ENCODE results near the gene MED25.

The MED25 gene

GRCh38 chr19:49869484-49870308 is 51.6 kb downstream of the MED25 start:
- FAIRE-seq, result peak; percentile 89

GRCh38 chr19:49870309-49870901 is 52.3 kb downstream of the MED25 start:
- FAIRE-seq (no peak), DNase-seq (ENCODE audit: insufficient read length, low spot score) (no peak)

More at GRCh38 chr19:49869484-49870308, 51.6 kb downstream of the MED25 start:
- peak; percentile 95 for DNase-seq (ENCODE audit: insufficient read length, low spot score)

GRCh38 chr19:49871349-49871985 is 53.4 kb downstream of the MED25 start:
- no peak for DNase-seq (ENCODE audit: insufficient read length, low spot score)
- no peak for FAIRE-seq

- DNase-seq (ENCODE audit: insufficient read length, low spot score) (no peak), FAIRE-seq (no peak)
These were observed 54.4 kb downstream of the MED25 start for GRCh38 chr19:49872245-49873128.

- DNase-seq (ENCODE audit: insufficient read length, low spot score), result no peak
- no peak for FAIRE-seq
These were observed 55.0 kb downstream of the MED25 start for GRCh38 chr19:49873129-49873521.

GRCh38 chr19:49873834-49874233 is 55.7 kb downstream of the MED25 start:
- DNase-seq (ENCODE audit: insufficient read length, low spot score) (no peak), FAIRE-seq (no peak)

- DNase-seq (ENCODE audit: insufficient read length, low spot score) (no peak), FAIRE-seq (no peak)
These were observed 56.5 kb downstream of the MED25 start for GRCh38 chr19:49874503-49875157.

- DNase-seq (ENCODE audit: insufficient read length, low spot score), result no peak
- no peak for FAIRE-seq
These were observed 57.1 kb downstream of the MED25 start for GRCh38 chr19:49875177-49875576.

GRCh38 chr19:49875857-49876421 is 57.9 kb downstream of the MED25 start:
- no peak for FAIRE-seq
- DNase-seq (ENCODE audit: insufficient read length, low spot score), result peak; percentile 74

GRCh38 chr19:49876422-49877019 is 58.4 kb downstream of the MED25 start:
- peak; percentile 96 for FAIRE-seq
- peak; percentile 68 for DNase-seq (ENCODE audit: insufficient read length, low spot score)

- DNase-seq (ENCODE audit: insufficient read length, low spot score) (peak; percentile 97), FAIRE-seq (peak; percentile 98)
These were observed 59.2 kb downstream of the MED25 start, which contains the start of the genes AKT1S1 and TBC1D17 for GRCh38 chr19:49877020-49877878. Gene AKT1S1, minus strand, starts transcription at chr19:49877355. Its CDS starts 4,060 bp downstream, at chr19:49873295. Gene TBC1D17, plus strand, starts transcription at chr19:49877702. Its CDS starts 22 bp downstream, at chr19:49877724.

- FAIRE-seq (peak; percentile 82), DNase-seq (ENCODE audit: insufficient read length, low spot score) (peak; percentile 96)
These were observed 60.0 kb downstream of the MED25 start for GRCh38 chr19:49877879-49878743.

GRCh38 chr19:49878744-49879070 is 60.6 kb downstream of the MED25 start:
- FAIRE-seq (no peak), DNase-seq (ENCODE audit: insufficient read length, low spot score) (no peak)

GRCh38 chr19:49879243-49879963 is 61.3 kb downstream of the MED25 start:
- DNase-seq (ENCODE audit: insufficient read length, low spot score) (no peak), FAIRE-seq (no peak)

- FAIRE-seq (no peak), DNase-seq (ENCODE audit: insufficient read length, low spot score) (no peak)
These were observed 62.2 kb downstream of the MED25 start for GRCh38 chr19:49880162-49880869.

- FAIRE-seq (no peak), DNase-seq (ENCODE audit: insufficient read length, low spot score) (no peak)
These were observed 63.1 kb downstream of the MED25 start for GRCh38 chr19:49881186-49881585.
